ENCODE results near the gene ZNF618. TPM values are rescaled to one million over a fixed set of nuclear protein-coding genes. Genes with fewer than 3 reads are reported as not detected.

ZNF618 gene
- total RNA-seq, 1 experiment from 2014 or later: 1.8 TPM

- intact Hi-C loops (cut with micrococcal nuclease; ENCODE audit: unreplicated experiment) (no loop called here), in situ Hi-C loops (cut with HindIII; ENCODE audit: low pct_unique_long_range_greater_than_20kb, low sequenced_read_pairs) (no loop called here)
- TF ChIP-seq SIN3A (IDR thresholded peaks at IDR 0.05; ENCODE audit: borderline replicate concordance, insufficient read depth, low read depth, low read length) (no peak), POLR2AphosphoS5 (IDR thresholded peaks at IDR 0.05; ENCODE audit: low read depth, low read length) (no peak), TCF7L2 (IDR thresholded peaks at IDR 0.05; ENCODE audit: low read depth, low read length) (no peak), CTCF (IDR thresholded peaks at IDR 0.05) (no peak), REST (IDR thresholded peaks at IDR 0.05; ENCODE audit: insufficient read depth in 1 of 2, low read depth in 2 of 2, low read length in 1 of 2) (no peak)
- Histone ChIP-seq H3K36me3 (ENCODE audit: control insufficient read depth, insufficient read depth, low read length) (no peaks in the 10 kb centered on the region), H3K9me3 (ENCODE audit: control insufficient read depth, insufficient read depth, low read depth, low read length) (no peaks in the 10 kb centered on the region), H3K27me3 (ENCODE audit: control insufficient read depth, insufficient read depth, low read length) (0 out of 2 replicates have a peak, but pooled peaks cover 2% of the 10 kb centered on the region), H3K4me3 (ENCODE audit: low read depth in 2 of 2, low read length in 2 of 2) (no peak overlapping the region), H3K4me1 (ENCODE audit: control insufficient read depth, insufficient read depth, low read length) (no peaks in the 10 kb centered on the region), H3K27ac (ENCODE audit: low read length) (no peak overlapping the region)
- ChIA-PET CTCF (no interaction called here), POLR2A (no interaction called here)
- no peak for DNase-seq (ENCODE audit: low read depth, low spot score)
- no TSS peak for BruUV-seq (replicated peaks)
- no peak for ATAC-seq
These were observed 194.3 kb downstream of the ZNF618 start for GRCh38 chr9:114070188-114071103.

GRCh38 chr9:114071197-114071795 lies 195.2 kb downstream of the ZNF618 start:
- Histone ChIP-seq H3K27me3 (ENCODE audit: control insufficient read depth, insufficient read depth, low read length) (peaks cover 2% of the 10 kb centered on the region; the same call in 1 of the 2 replicates), H3K4me3 (ENCODE audit: low read depth in 2 of 2, low read length in 2 of 2) (no peak overlapping the region), H3K27ac (ENCODE audit: low read length) (no peak overlapping the region), H3K4me1 (ENCODE audit: control insufficient read depth, insufficient read depth, low read length) (no peaks in the 10 kb centered on the region), H3K36me3 (ENCODE audit: control insufficient read depth, insufficient read depth, low read length) (no peaks in the 10 kb centered on the region), H3K9me3 (ENCODE audit: control insufficient read depth, insufficient read depth, low read depth, low read length) (no peaks in the 10 kb centered on the region)
- BruUV-seq (replicated peaks): no TSS peak
- no peak for ATAC-seq
- intact Hi-C loops (cut with micrococcal nuclease; ENCODE audit: unreplicated experiment) (no loop called here), in situ Hi-C loops (cut with HindIII; ENCODE audit: low pct_unique_long_range_greater_than_20kb, low sequenced_read_pairs) (no loop called here)
- TF ChIP-seq CTCF (IDR thresholded peaks at IDR 0.05) (no peak), SIN3A (IDR thresholded peaks at IDR 0.05; ENCODE audit: borderline replicate concordance, insufficient read depth, low read depth, low read length) (no peak), TCF7L2 (IDR thresholded peaks at IDR 0.05; ENCODE audit: low read depth, low read length) (no peak), REST (IDR thresholded peaks at IDR 0.05; ENCODE audit: insufficient read depth in 1 of 2, low read depth in 2 of 2, low read length in 1 of 2) (no peak), POLR2AphosphoS5 (IDR thresholded peaks at IDR 0.05; ENCODE audit: low read depth, low read length) (no peak)
- DNase-seq (ENCODE audit: low read depth, low spot score): no peak
- CTCF ChIA-PET: no interaction called here
- POLR2A ChIA-PET: no interaction called here

All from Panc1 (cell line).